HEK293 (cell line): Measurements from ENCODE around the gene FBXL4.

Experiments used
- EGR2 ChIP-seq: fragments of 450-650 bp; formaldehyde crosslinking; IDR thresholded peaks from 2 replicates; pipeline ENCODE4 v1.5.1; 2016; ENCODE audit warnings: low read depth, missing biosample characterization, missing genetic modification characterization
- FEZF1 ChIP-seq: fragments of 450-650 bp; formaldehyde crosslinking; IDR thresholded peaks from 2 replicates; pipeline ENCODE4 v1.5.1; 2016; ENCODE audit warnings: missing biosample characterization, missing genetic modification characterization
- GLI2 ChIP-seq: fragments of 450-650 bp; formaldehyde crosslinking; IDR thresholded peaks from 2 replicates; pipeline ENCODE4; 2017; ENCODE audit warnings: missing biosample characterization, missing genetic modification characterization, low read depth, borderline replicate concordance
- HIC1 ChIP-seq: fragments of 450-650 bp; formaldehyde crosslinking; IDR thresholded peaks from 2 replicates; pipeline ENCODE4 v1.5.1; 2016; ENCODE audit warnings: missing biosample characterization, missing genetic modification characterization
- SCRT1 ChIP-seq: fragments of 450-650 bp; formaldehyde crosslinking; IDR thresholded peaks from 2 replicates; pipeline ENCODE4 v1.5.1; 2016; ENCODE audit warnings: missing biosample characterization, missing genetic modification characterization, borderline replicate concordance
- ZBTB10 ChIP-seq: fragments of 450-650 bp; formaldehyde crosslinking; IDR thresholded peaks from 2 replicates; pipeline ENCODE4 v1.5.1; 2016; ENCODE audit warnings: missing biosample characterization, missing genetic modification characterization
- ZFHX2 ChIP-seq: fragments of 450-650 bp; formaldehyde crosslinking; conservative IDR thresholded peaks from 2 replicates; pipeline ENCODE4 v1.5.1; 2016; ENCODE audit warnings: missing biosample characterization, missing genetic modification characterization
- ZNF16 ChIP-seq: fragments of 450-650 bp; formaldehyde crosslinking; IDR thresholded peaks from 2 replicates; pipeline ENCODE4 v1.5.1; 2016; ENCODE audit warnings: low read depth, missing biosample characterization, missing genetic modification characterization
- ZNF221 ChIP-seq: fragments of 450-650 bp; formaldehyde crosslinking; IDR thresholded peaks from 2 replicates; pipeline ENCODE4 v1.5.1; 2017; ENCODE audit warnings: missing biosample characterization, missing genetic modification characterization, borderline replicate concordance
- ZNF248 ChIP-seq: fragments of 450-650 bp; formaldehyde crosslinking; IDR thresholded peaks from 2 replicates; pipeline ENCODE4 v1.5.1; 2017; ENCODE audit warnings: missing biosample characterization, missing genetic modification characterization
- ZNF423 ChIP-seq: fragments of 450-650 bp; formaldehyde crosslinking; IDR thresholded peaks from 2 replicates; pipeline ENCODE4 v1.5.1; 2016; ENCODE audit warnings: missing biosample characterization, missing genetic modification characterization
- ZNF488 ChIP-seq: fragments of 450-650 bp; formaldehyde crosslinking; IDR thresholded peaks from 2 replicates; pipeline ENCODE4 v1.5.1; 2016; ENCODE audit warnings: missing biosample characterization, missing genetic modification characterization
- ZNF514 ChIP-seq: fragments of 450-650 bp; formaldehyde crosslinking; IDR thresholded peaks from 2 replicates; pipeline ENCODE4 v1.5.1; 2016; ENCODE audit warnings: missing biosample characterization, missing genetic modification characterization
- ZNF521 ChIP-seq: fragments of 450-650 bp; formaldehyde crosslinking; IDR thresholded peaks from 2 replicates; pipeline ENCODE4 v1.5.1; 2017; ENCODE audit warnings: missing biosample characterization, mild to moderate bottlenecking, missing genetic modification characterization
- ZNF571 ChIP-seq: fragments of 450-650 bp; formaldehyde crosslinking; IDR thresholded peaks from 2 replicates; pipeline ENCODE4 v1.5.0; 2017; ENCODE audit warnings: missing biosample characterization, missing genetic modification characterization
- ZNF585B ChIP-seq: fragments of 450-650 bp; formaldehyde crosslinking; IDR thresholded peaks from 2 replicates; pipeline ENCODE4 v1.5.1; 2016; ENCODE audit warnings: missing biosample characterization, missing genetic modification characterization
- ZNF654 ChIP-seq: fragments of 450-650 bp; formaldehyde crosslinking; IDR thresholded peaks from 2 replicates; pipeline ENCODE4 v1.5.1; 2016; ENCODE audit warnings: low read depth, missing biosample characterization, missing genetic modification characterization
- ZNF707 ChIP-seq: fragments of 450-650 bp; formaldehyde crosslinking; IDR thresholded peaks from 2 replicates; pipeline ENCODE4 v1.5.1; 2016; ENCODE audit warnings: missing biosample characterization, missing genetic modification characterization
- ZNF76 ChIP-seq: fragments of 450-650 bp; formaldehyde crosslinking; IDR thresholded peaks from 2 replicates; pipeline ENCODE4; 2016; ENCODE audit warnings: low read depth, missing biosample characterization, missing genetic modification characterization, borderline replicate concordance
- ZNF830 ChIP-seq: fragments of 450-650 bp; IDR thresholded peaks from 2 replicates; pipeline ENCODE4 v1.5.0; 2018; ENCODE audit warnings: missing biosample characterization, missing genetic modification characterization, low read depth, mild to moderate bottlenecking, moderate library complexity
- TF ChIP-seq, protein P1 (sequence below): fragments of 450-650 bp; formaldehyde crosslinking; IDR thresholded peaks from 2 replicates; pipeline ENCODE4 v1.5.1; 2016; ENCODE audit warnings: missing biosample characterization, missing genetic modification characterization
- TF ChIP-seq, protein P2 (sequence below): sonication (generic); formaldehyde crosslinking; IDR thresholded peaks from 2 replicates; pipeline ENCODE4 v1.8.1; 2022; ENCODE audit warnings: mild to moderate bottlenecking, moderate library complexity, missing genetic modification reagents
- TF ChIP-seq, protein P3 (sequence below): fragments of 450-650 bp; formaldehyde crosslinking; IDR thresholded peaks from 2 replicates; pipeline ENCODE4 v1.5.1; 2017; ENCODE audit warnings: missing biosample characterization, missing genetic modification characterization
- TF ChIP-seq, protein P4 (sequence below): fragments of 450-650 bp; formaldehyde crosslinking; IDR thresholded peaks from 2 replicates; pipeline ENCODE4 v1.5.0; 2017; ENCODE audit warnings: missing biosample characterization, missing genetic modification characterization, borderline replicate concordance

Gene FBXL4

DNA sequence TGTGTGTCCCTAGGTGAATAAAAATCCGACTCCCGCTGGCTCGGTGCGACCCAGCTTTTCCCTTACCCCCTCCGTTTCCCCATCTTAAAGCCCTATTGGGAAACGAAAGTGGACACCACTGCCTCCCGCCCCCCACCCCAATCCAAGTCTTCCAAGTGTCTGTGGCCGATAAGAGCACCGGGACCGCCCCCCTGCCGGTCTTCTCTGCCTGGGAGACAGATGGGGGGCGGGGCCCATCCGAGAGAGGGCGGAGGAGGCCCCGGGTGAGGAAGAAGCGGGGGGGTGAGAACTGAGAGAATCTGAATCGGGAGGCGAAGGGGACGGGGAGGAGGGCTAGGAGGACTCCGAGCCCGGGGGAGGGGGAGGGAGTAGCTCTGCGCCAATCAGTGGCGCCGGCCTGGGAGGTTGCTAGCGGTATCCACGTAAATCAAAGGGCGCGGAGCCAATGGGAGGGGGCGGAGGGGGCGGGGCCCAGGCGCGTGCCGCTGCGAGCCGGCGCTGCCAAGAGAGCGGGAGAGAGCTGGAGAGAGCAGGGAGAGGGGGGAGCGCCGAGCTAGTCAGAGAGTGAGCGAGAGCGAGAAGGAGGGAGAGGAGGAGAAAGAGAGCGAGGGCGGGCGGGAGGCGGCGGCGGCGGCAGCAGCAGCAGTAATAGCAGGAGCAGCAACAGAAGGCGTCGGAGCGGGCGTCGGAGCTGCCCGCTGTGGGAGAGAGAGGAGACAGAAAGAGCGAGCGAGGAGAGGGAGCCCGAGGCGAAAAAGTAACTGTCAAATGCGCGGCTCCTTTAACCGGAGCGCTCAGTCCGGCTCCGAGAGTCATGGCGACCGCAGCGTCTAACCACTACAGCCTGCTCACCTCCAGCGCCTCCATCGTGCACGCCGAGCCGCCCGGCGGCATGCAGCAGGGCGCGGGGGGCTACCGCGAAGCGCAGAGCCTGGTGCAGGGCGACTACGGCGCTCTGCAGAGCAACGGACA, 113.4 kb downstream of the FBXL4 start, which contains the start of gene POU3F2 (continued):
- TF ChIP-seq ZNF423 (tag by site-specific recombination) (no peak), ZNF654 (no peak), FEZF1 (tag by site-specific recombination) (peak; percentile 15; the same call in 1 of the 2 replicates), ZNF76 (tag by site-specific recombination) (peak; percentile 70; the same call in 1 of the 2 replicates), ZNF830 (tag by site-specific recombination) (no peak), ZBTB10 (peak; percentile 20; the same call in 1 of the 2 replicates), ZNF585B (tag by site-specific recombination) (no peak), HIC1 (no peak), EGR2 (peak; percentile 93), ZNF707 (tag by site-specific recombination) (no peak), ZNF16 (no peak), ZNF521 (tag by site-specific recombination) (no peak), ZNF571 (tag by site-specific recombination) (no peak), ZFHX2 (tag by site-specific recombination) (peak; percentile 86), GLI2 (tag by site-specific recombination) (no peak), ZNF514 (tag by site-specific recombination) (no peak), SCRT1 (tag by site-specific recombination) (no peak), ZNF221 (no peak), ZNF248 (tag by site-specific recombination) (no peak), ZNF488 (tag by site-specific recombination) (no peak)
- TF ChIP-seq, protein P1, sequence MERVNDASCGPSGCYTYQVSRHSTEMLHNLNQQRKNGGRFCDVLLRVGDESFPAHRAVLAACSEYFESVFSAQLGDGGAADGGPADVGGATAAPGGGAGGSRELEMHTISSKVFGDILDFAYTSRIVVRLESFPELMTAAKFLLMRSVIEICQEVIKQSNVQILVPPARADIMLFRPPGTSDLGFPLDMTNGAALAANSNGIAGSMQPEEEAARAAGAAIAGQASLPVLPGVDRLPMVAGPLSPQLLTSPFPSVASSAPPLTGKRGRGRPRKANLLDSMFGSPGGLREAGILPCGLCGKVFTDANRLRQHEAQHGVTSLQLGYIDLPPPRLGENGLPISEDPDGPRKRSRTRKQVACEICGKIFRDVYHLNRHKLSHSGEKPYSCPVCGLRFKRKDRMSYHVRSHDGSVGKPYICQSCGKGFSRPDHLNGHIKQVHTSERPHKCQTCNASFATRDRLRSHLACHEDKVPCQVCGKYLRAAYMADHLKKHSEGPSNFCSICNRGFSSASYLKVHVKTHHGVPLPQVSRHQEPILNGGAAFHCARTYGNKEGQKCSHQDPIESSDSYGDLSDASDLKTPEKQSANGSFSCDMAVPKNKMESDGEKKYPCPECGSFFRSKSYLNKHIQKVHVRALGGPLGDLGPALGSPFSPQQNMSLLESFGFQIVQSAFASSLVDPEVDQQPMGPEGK: peak; percentile 88
- TF ChIP-seq, protein P2, sequence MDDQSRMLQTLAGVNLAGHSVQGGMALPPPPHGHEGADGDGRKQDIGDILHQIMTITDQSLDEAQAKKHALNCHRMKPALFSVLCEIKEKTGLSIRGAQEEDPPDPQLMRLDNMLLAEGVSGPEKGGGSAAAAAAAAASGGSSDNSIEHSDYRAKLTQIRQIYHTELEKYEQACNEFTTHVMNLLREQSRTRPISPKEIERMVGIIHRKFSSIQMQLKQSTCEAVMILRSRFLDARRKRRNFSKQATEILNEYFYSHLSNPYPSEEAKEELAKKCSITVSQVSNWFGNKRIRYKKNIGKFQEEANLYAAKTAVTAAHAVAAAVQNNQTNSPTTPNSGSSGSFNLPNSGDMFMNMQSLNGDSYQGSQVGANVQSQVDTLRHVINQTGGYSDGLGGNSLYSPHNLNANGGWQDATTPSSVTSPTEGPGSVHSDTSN (CRISPR knock-in tag): no peak
- TF ChIP-seq, protein P3, sequence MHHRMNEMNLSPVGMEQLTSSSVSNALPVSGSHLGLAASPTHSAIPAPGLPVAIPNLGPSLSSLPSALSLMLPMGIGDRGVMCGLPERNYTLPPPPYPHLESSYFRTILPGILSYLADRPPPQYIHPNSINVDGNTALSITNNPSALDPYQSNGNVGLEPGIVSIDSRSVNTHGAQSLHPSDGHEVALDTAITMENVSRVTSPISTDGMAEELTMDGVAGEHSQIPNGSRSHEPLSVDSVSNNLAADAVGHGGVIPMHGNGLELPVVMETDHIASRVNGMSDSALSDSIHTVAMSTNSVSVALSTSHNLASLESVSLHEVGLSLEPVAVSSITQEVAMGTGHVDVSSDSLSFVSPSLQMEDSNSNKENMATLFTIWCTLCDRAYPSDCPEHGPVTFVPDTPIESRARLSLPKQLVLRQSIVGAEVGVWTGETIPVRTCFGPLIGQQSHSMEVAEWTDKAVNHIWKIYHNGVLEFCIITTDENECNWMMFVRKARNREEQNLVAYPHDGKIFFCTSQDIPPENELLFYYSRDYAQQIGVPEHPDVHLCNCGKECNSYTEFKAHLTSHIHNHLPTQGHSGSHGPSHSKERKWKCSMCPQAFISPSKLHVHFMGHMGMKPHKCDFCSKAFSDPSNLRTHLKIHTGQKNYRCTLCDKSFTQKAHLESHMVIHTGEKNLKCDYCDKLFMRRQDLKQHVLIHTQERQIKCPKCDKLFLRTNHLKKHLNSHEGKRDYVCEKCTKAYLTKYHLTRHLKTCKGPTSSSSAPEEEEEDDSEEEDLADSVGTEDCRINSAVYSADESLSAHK: 0 out of 2 replicates have a peak, but pooled peaks have one; percentile 37
- TF ChIP-seq, protein P4, sequence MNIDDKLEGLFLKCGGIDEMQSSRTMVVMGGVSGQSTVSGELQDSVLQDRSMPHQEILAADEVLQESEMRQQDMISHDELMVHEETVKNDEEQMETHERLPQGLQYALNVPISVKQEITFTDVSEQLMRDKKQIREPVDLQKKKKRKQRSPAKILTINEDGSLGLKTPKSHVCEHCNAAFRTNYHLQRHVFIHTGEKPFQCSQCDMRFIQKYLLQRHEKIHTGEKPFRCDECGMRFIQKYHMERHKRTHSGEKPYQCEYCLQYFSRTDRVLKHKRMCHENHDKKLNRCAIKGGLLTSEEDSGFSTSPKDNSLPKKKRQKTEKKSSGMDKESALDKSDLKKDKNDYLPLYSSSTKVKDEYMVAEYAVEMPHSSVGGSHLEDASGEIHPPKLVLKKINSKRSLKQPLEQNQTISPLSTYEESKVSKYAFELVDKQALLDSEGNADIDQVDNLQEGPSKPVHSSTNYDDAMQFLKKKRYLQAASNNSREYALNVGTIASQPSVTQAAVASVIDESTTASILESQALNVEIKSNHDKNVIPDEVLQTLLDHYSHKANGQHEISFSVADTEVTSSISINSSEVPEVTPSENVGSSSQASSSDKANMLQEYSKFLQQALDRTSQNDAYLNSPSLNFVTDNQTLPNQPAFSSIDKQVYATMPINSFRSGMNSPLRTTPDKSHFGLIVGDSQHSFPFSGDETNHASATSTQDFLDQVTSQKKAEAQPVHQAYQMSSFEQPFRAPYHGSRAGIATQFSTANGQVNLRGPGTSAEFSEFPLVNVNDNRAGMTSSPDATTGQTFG: no peak
